ENCODE data around the gene ARGLU1. TPM values are rescaled to one million over a fixed set of nuclear protein-coding genes. Genes with fewer than 3 reads are reported as not detected.
"Not testable (repeated sequence)": the region's sequence is repeated elsewhere in the genome, so short reads cannot be mapped to it uniquely, and the experiment has no call there.

Gene ARGLU1
- total RNA-seq, 1 experiment from 2014 or later: 96.9 TPM

DNA sequence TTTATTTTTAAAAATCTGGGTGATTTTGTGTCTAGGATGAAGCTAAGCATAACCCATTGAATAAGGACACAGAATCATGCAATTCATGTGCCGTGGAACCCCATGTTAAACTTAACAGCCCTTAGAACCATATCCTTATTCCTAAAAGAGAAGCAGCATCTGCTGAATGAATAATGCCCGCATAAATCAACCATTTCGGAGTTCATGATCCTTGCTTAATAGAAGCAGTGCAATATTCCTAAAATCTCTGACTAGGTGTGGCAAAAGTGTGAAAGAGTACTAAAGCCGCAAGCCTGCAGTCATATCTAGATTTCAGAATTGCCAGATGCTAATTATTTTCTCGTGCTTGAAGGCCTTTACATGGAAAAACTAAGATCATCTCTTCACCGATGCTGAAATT is 33.6 kb upstream of the ARGLU1 start:
- Histone ChIP-seq H2AFZ (ENCODE audit: low read length) (no peak overlapping the region), H4K91ac (ENCODE audit: insufficient read length, low read depth, low read length) (no peak overlapping the region), H2BK120ac (ENCODE audit: low read depth, low read length, poor library complexity, severe bottlenecking) (no peak overlapping the region), H2BK12ac (ENCODE audit: insufficient read length, low read depth, low read length) (no peak overlapping the region), H3K9me3 (ENCODE audit: control insufficient read depth, low read depth, low read length) (no peaks in the 10 kb centered on the region), H3K23me2 (ENCODE audit: insufficient read length, low read depth, low read length, poor library complexity, severe bottlenecking) (no peaks in the 10 kb centered on the region), H3K79me2 (ENCODE audit: insufficient read depth, low read length) (no peaks in the 10 kb centered on the region), H3K56ac (ENCODE audit: insufficient read length, low read depth, low read length) (no peak overlapping the region), H4K20me1 (ENCODE audit: control insufficient read depth, insufficient read depth, insufficient read length) (no peaks in the 10 kb centered on the region), H3K4me2 (ENCODE audit: insufficient read depth, insufficient read length, low read length) (no peak overlapping the region), H3K79me1 (ENCODE audit: insufficient read depth, low read depth, low read length, poor library complexity, severe bottlenecking) (no peaks in the 10 kb centered on the region), H3K27me3 (ENCODE audit: insufficient read depth, low read length) (peaks cover 2% of the 10 kb centered on the region; the same call in 1 of the 2 replicates), H3T11ph (ENCODE audit: low read length) (no peak overlapping the region), H3K18ac (ENCODE audit: insufficient read length, low read depth, low read length) (no peak overlapping the region), H3K14ac (ENCODE audit: insufficient read depth, low read length) (no peak overlapping the region), H2BK15ac (ENCODE audit: low read depth, low read length) (no peak overlapping the region), H2BK20ac (ENCODE audit: low read depth, low read length, poor library complexity, severe bottlenecking) (no peak overlapping the region), H3K4me1 (ENCODE audit: insufficient read depth, low read length) (no peaks in the 10 kb centered on the region), H2BK5ac (ENCODE audit: insufficient read length, low read length) (no peak overlapping the region), H3K23ac (ENCODE audit: insufficient read length, low read depth, low read length) (no peak overlapping the region), H3K27ac (ENCODE audit: insufficient read length, low read depth, low read length) (no peak overlapping the region), H4K8ac (replicated peaks; ENCODE audit: insufficient read length, low read depth, low read length) (no peak overlapping the region), H2AK5ac (ENCODE audit: insufficient read length, low read length) (no peak overlapping the region), H3K4ac (ENCODE audit: low read depth, low read length) (no peak overlapping the region), H3K9ac (ENCODE audit: extremely low read depth, insufficient read length, low read length) (no peak overlapping the region), H4K5ac (ENCODE audit: insufficient read length, low read depth, low read length) (no peak overlapping the region)
- no peak overlapping the region for H3K4me3 Mint-ChIP-seq
- peaks cover 0 to 1% (median 0%) of the 10 kb centered on the region in 3 experiments; a peak in 2 of 7 replicates for H3K36me3 Mint-ChIP-seq (ENCODE audit: insufficient read depth in 1 of 3, low read depth in 3 of 3)
- no peak overlapping the region for H3K27ac Mint-ChIP-seq
- no peak for TF ChIP-seq CTCF (conservative IDR thresholded peaks at IDR 0.05)
- no peak for DNase-seq
- H3K9me3 Mint-ChIP-seq: no peaks in the 10 kb centered on the region
- no CpG with 5 or more reads among the region's 6 CpGs for WGBS (ENCODE audit: extremely low coverage, insufficient read length, low lambda C conversion rate)
- 0 out of 4 replicates have a peak, but pooled peaks cover 0 to 2% of the 10 kb centered on the region in 2 experiments for H3K4me1 Mint-ChIP-seq
- H3K27me3 Mint-ChIP-seq (ENCODE audit: low read depth): no peaks in the 10 kb centered on the region

GRCh38 chr13:106600798-106601135 is 32.8 kb upstream of the ARGLU1 start:
- H2AK5ac ChIP-seq (ENCODE audit: insufficient read length, low read length); H4K20me1 ChIP-seq (ENCODE audit: control insufficient read depth, insufficient read depth, insufficient read length); H3K4me3 Mint-ChIP-seq; H3K4me2 ChIP-seq (ENCODE audit: insufficient read depth, insufficient read length, low read length); H2BK15ac ChIP-seq (ENCODE audit: low read depth, low read length); H3K36me3 Mint-ChIP-seq (ENCODE audit: insufficient read depth in 1 of 3, low read depth in 3 of 3); H3K79me1 ChIP-seq (ENCODE audit: insufficient read depth, low read depth, low read length, poor library complexity, severe bottlenecking); H4K8ac ChIP-seq (replicated peaks; ENCODE audit: insufficient read length, low read depth, low read length); H3K79me2 ChIP-seq (ENCODE audit: insufficient read depth, low read length); DNase-seq; H3T11ph ChIP-seq (ENCODE audit: low read length); H3K18ac ChIP-seq (ENCODE audit: insufficient read length, low read depth, low read length); H3K9me3 ChIP-seq (ENCODE audit: control insufficient read depth, low read depth, low read length); H3K4me1 Mint-ChIP-seq; H2BK12ac ChIP-seq (ENCODE audit: insufficient read length, low read depth, low read length); H3K27me3 ChIP-seq (ENCODE audit: insufficient read depth, low read length); H3K23ac ChIP-seq (ENCODE audit: insufficient read length, low read depth, low read length); H2BK5ac ChIP-seq (ENCODE audit: insufficient read length, low read length); H3K23me2 ChIP-seq (ENCODE audit: insufficient read length, low read depth, low read length, poor library complexity, severe bottlenecking); H2BK120ac ChIP-seq (ENCODE audit: low read depth, low read length, poor library complexity, severe bottlenecking); H4K91ac ChIP-seq (ENCODE audit: insufficient read length, low read depth, low read length); H4K5ac ChIP-seq (ENCODE audit: insufficient read length, low read depth, low read length); H3K4me1 ChIP-seq (ENCODE audit: insufficient read depth, low read length); H2AFZ ChIP-seq (ENCODE audit: low read length); H3K4ac ChIP-seq (ENCODE audit: low read depth, low read length); H3K56ac ChIP-seq (ENCODE audit: insufficient read length, low read depth, low read length); H3K9ac ChIP-seq (ENCODE audit: extremely low read depth, insufficient read length, low read length); H3K27ac Mint-ChIP-seq; H3K14ac ChIP-seq (ENCODE audit: insufficient read depth, low read length); H3K9me3 Mint-ChIP-seq; H2BK20ac ChIP-seq (ENCODE audit: low read depth, low read length, poor library complexity, severe bottlenecking); H3K27me3 Mint-ChIP-seq (ENCODE audit: low read depth); H3K27ac ChIP-seq (ENCODE audit: insufficient read length, low read depth, low read length): not testable (repeated sequence)
- no CpG with 5 or more reads among the region's 2 CpGs for WGBS (ENCODE audit: extremely low coverage, insufficient read length, low lambda C conversion rate)
